ENCODE results near the gene MMP20.

DNA sequence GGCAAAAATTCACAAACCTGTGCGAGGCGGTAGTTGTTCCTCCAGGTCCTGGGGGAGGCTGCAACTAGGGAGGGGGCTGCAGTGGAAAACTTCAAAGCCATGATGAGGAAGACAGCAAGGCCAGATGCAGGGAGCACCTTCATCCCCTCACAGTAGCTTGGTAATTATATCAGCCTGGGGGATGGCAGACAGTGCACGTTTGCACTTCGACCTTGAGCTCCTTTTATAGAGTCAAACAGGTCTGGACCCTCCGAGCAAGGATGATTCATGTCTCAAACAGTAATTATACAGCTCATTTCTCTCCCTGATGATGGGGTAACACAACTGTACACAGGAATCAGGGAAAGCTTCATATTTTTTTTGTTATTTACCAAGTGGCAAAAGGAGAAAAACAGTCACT, at the start of gene MMP20:
- TF ChIP-seq, protein P1, sequence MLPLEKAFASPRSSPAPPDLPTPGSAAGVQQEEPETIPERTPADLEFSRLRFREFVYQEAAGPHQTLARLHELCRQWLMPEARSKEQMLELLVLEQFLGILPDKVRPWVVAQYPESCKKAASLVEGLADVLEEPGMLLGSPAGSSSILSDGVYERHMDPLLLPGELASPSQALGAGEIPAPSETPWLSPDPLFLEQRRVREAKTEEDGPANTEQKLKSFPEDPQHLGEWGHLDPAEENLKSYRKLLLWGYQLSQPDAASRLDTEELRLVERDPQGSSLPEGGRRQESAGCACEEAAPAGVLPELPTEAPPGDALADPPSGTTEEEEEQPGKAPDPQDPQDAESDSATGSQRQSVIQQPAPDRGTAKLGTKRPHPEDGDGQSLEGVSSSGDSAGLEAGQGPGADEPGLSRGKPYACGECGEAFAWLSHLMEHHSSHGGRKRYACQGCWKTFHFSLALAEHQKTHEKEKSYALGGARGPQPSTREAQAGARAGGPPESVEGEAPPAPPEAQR (CRISPR knock-in tag; IDR thresholded peaks at IDR 0.05): no peak
- TF ChIP-seq SMAD3 (CRISPR knock-in tag; IDR thresholded peaks at IDR 0.05; ENCODE audit: borderline replicate concordance): no peak
- TF ChIP-seq, protein P2, sequence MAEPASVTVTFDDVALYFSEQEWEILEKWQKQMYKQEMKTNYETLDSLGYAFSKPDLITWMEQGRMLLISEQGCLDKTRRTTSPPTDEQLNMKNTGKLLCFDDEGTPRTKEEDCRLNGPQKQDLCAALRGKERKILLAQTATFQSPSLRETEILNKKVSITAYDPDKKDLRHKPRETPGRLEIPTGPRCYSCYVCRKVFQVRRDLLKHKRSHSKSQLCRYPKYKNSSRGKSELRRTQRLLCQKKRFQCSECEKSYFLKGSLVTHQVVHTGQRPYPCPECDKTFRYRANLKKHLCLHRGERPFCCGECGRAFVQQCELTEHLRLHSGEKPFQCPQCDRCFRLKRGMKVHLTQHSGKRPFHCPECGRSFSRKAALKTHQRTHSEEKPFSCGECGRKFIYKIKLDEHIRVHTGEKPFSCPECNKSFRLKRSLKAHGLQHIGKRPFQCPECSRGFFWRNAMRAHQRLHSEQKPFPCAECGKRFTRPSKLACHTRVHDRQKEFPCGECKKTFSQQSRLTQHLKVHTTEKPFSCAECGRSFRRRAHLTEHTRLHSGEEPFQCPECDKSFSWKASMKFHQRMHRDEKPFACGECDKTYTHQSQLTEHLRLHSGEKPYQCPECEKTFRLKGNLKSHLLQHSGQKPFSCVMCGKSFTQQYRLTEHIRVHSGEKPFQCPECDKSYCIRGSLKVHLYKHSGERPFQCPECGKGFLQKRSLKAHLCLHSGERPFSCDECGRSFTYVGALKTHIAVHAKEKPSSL (CRISPR knock-in tag; conservative IDR thresholded peaks at IDR 0.05): no peak
